OCI-LY7 (cell line): ENCODE measurements around the gene HDAC4. TPM values are rescaled to one million over a fixed set of nuclear protein-coding genes. Genes with fewer than 3 reads are reported as not detected.

Experiments used
- BruUV-seq: library from RNA; stranded (reverse); fragments of 400-500 nt; replicated peaks from 2 replicates; lab custom pipeline; 2021; lab: Mats Ljungman, UMichigan
- CTCF ChIA-PET: fragments of 300-600 bp; sonication (Branson Sonifier 250); formaldehyde crosslinking; loops from one replicate; lab custom pipeline; 2022; ENCODE audit warnings: antibody characterized with exemption; ENCODE audit not compliant: unreplicated experiment; lab: Charles Lee
- POLR2A ChIA-PET: fragments of 300-600 bp; sonication (Branson Sonifier 250); formaldehyde crosslinking; loops from one replicate; lab custom pipeline; 2022; ENCODE audit warnings: antibody characterized with exemption; lab: Charles Lee
- DNase-seq: peaks from one replicate; pipeline ENCODE4 v3.0.0-alpha.2; 2015; ENCODE audit warnings: low spot score
- H2AFZ ChIP-seq: fragments of 200-600 bp; sonication (generic), shearing (Covaris generic); 2 replicates; pipeline ENCODE4 v1.6.1; 2014; ENCODE audit warnings: mild to moderate bottlenecking, antibody characterized with exemption, low read length, moderate library complexity
- H3K27ac ChIP-seq: fragments of 200-600 bp; sonication (generic); 2 replicates; pipeline ENCODE4 v1.5.1; 2014; ENCODE audit warnings: mixed run types, low read depth, mild to moderate bottlenecking, moderate library complexity, low read length, inconsistent platforms; ENCODE audit not compliant: poor library complexity, severe bottlenecking
- H3K36me3 ChIP-seq: fragments of 200-600 bp; sonication (generic); 2 replicates; pipeline ENCODE4 v1.6.1; 2014; ENCODE audit warnings: mild to moderate bottlenecking, antibody characterized with exemption, low read length, moderate library complexity, mixed read lengths; ENCODE audit not compliant: insufficient read depth
- H3K4me1 ChIP-seq: fragments of 200-600 bp; sonication (generic); 2 replicates; pipeline ENCODE4 v1.5.1; 2014; ENCODE audit warnings: mild to moderate bottlenecking, low read length; ENCODE audit not compliant: insufficient read depth, poor library complexity, severe bottlenecking
- H3K4me2 ChIP-seq: fragments of 200-600 bp; sonication (generic); 2 replicates; pipeline ENCODE4 v1.6.1; 2014; ENCODE audit warnings: mild to moderate bottlenecking, low read length
- H3K4me3 ChIP-seq: fragments of 200-600 bp; sonication (generic); 2 replicates; pipeline ENCODE4 v1.5.1; 2014; ENCODE audit warnings: mild to moderate bottlenecking, low read depth, low read length; ENCODE audit not compliant: poor library complexity, severe bottlenecking
- H3K79me2 ChIP-seq: fragments of 200-600 bp; sonication (generic); 2 replicates; pipeline ENCODE4 v1.6.1; 2016; ENCODE audit warnings: low read depth, mild to moderate bottlenecking, low read length, moderate library complexity, mixed read lengths; ENCODE audit not compliant: insufficient read depth
- H3K9me2 ChIP-seq: fragments of 200-600 bp; sonication (generic); 2 replicates; pipeline ENCODE4 v1.6.1; 2016; ENCODE audit warnings: mild to moderate bottlenecking, low read length, mixed read lengths; ENCODE audit not compliant: insufficient read depth
- H3K9me3 ChIP-seq: fragments of 200-600 bp; sonication (generic); 2 replicates; pipeline ENCODE4 v1.6.1; 2014; ENCODE audit warnings: mild to moderate bottlenecking, mixed run types, low read length, mixed read lengths
- H4K20me1 ChIP-seq: fragments of 200-600 bp; sonication (generic); 2 replicates; pipeline ENCODE4 v1.6.1; 2014; ENCODE audit warnings: mild to moderate bottlenecking, antibody characterized with exemption, low read length, moderate library complexity, mixed read lengths; ENCODE audit not compliant: insufficient read depth
- EZH2phosphoT487 ChIP-seq: fragments of 200-600 bp; sonication (generic); IDR thresholded peaks from 2 replicates; pipeline ENCODE4 v1.6.1; 2018; ENCODE audit warnings: low read depth, borderline replicate concordance, mild to moderate bottlenecking, mixed run types, antibody characterized with exemption, low read length, moderate library complexity, mixed read lengths
- intact Hi-C: fragments of 100-400 bp; cut with micrococcal nuclease; formaldehyde crosslinking; loops from one replicate; pipeline ENCODE4 v1.10.0; 2022; ENCODE audit not compliant: unreplicated experiment
- total RNA-seq, 2 experiments: library from RNA; depleted of rRNA in 1 of 2; stranded (reverse); fragments of >200 nt in 1 of 2; shearing (Covaris generic) in 1 of 2; gene quantifications; 2 replicates each; pipeline ENCODE4 v1.2.3, GENCODE V29; 2014 to 2022
- TF ChIP-seq, protein P1 (sequence below): fragments of 200-600 bp; sonication (generic); conservative IDR thresholded peaks from 2 replicates; pipeline ENCODE4 v1.5.1; 2014; ENCODE audit warnings: mild to moderate bottlenecking, antibody characterized with exemption, low read length, moderate library complexity, mixed read lengths

Gene HDAC4
- total RNA-seq, 2 experiments from 2014 or later: 10.2 to 20.6 TPM

DNA sequence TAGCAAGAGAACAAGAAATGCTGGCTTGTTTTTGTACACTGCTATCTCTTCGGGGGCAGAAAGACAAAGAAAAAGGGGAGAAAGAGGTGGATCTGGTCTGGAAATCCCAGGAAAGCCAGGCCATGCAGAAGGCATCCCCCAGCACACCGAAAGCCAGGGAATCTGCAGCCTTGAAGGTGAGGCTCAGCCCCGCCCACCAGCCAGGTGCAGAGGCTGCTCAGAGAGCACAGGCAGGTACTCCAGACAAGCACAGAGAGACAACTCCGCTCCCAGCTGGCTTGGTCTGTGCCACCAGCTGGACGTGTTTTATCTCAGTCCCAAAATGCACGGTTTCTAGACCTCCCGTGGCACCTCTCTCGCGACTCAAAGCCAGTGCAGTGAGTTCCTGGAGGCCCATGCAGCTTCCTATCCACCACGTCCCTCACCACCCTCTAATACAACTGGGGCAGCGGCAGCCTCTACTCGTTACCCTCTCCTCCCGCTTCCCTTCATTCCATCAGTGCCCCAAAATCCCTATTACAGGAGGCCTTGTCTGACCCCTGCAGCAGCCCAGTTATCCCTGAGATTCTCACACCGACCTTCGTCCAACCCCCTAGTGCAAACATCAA is 62.8 kb downstream of the HDAC4 start:
- Histone ChIP-seq H3K36me3 (no peaks in the 10 kb centered on the region), H3K27ac (no peak overlapping the region), H3K9me2 (no peaks in the 10 kb centered on the region), H3K4me1 (no peaks in the 10 kb centered on the region), H3K79me2 (no peaks in the 10 kb centered on the region), H3K9me3 (no peaks in the 10 kb centered on the region), H2AFZ (no peak overlapping the region), H4K20me1 (no peaks in the 10 kb centered on the region), H3K4me2 (no peak overlapping the region), H3K4me3 (no peak overlapping the region)
- CTCF ChIA-PET: no interaction called here
- POLR2A ChIA-PET: no interaction called here
- intact Hi-C loops: no loop called here
- no peak for DNase-seq
- no peak for TF ChIP-seq EZH2phosphoT487
- TF ChIP-seq, protein P1, sequence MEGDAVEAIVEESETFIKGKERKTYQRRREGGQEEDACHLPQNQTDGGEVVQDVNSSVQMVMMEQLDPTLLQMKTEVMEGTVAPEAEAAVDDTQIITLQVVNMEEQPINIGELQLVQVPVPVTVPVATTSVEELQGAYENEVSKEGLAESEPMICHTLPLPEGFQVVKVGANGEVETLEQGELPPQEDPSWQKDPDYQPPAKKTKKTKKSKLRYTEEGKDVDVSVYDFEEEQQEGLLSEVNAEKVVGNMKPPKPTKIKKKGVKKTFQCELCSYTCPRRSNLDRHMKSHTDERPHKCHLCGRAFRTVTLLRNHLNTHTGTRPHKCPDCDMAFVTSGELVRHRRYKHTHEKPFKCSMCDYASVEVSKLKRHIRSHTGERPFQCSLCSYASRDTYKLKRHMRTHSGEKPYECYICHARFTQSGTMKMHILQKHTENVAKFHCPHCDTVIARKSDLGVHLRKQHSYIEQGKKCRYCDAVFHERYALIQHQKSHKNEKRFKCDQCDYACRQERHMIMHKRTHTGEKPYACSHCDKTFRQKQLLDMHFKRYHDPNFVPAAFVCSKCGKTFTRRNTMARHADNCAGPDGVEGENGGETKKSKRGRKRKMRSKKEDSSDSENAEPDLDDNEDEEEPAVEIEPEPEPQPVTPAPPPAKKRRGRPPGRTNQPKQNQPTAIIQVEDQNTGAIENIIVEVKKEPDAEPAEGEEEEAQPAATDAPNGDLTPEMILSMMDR: no peak
- no TSS peak for BruUV-seq

DNA sequence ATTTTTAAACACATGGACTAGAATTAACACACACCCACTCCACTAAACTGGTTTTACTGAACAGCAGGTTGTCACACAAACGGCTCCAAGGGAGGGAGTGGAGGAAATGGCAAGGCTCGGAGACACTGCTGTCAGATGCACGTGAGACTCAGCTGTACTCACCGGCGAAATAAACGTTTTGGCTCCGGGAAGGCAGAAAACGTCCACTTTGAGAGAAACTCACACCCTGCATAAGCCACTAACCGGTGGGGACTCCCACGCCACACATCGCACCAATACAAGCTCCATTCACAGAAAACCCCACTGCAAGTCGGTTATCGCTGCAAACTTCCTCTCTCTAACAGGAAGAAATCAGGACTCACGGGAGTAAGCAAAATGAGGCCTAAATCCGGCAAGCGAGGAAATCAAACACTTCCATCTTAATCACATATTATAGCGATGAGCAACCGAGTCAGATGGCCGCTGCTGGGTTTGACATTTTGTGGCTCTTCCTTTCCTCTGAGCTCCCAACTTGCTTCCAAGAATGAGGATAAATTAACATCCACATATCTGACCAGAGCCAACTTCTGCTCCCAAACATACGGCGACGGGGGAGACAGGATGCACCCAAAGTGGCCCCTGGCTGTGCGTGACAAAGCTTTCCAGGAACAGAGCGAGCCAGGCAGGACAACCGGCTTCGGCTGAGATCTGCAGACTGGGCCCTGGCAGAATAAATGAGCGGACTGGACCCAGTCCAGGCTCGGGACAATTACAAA is 63.5 kb downstream of the HDAC4 start:
- ChIA-PET CTCF (no interaction called here), POLR2A (no interaction called here)
- TF ChIP-seq, protein P1: no peak
- TF ChIP-seq EZH2phosphoT487: no peak
- no peaks in the 10 kb centered on the region for H3K36me3 ChIP-seq
- intact Hi-C loops: no loop called here
- H3K4me2 ChIP-seq: no peak overlapping the region
- no peak overlapping the region for H3K27ac ChIP-seq
- no peaks in the 10 kb centered on the region for H3K79me2 ChIP-seq
- H3K9me2 ChIP-seq: no peaks in the 10 kb centered on the region
- no peaks in the 10 kb centered on the region for H4K20me1 ChIP-seq
- no peak overlapping the region for H2AFZ ChIP-seq
- no peaks in the 10 kb centered on the region for H3K4me1 ChIP-seq
- DNase-seq: no peak
- BruUV-seq: no TSS peak
- H3K9me3 ChIP-seq: no peaks in the 10 kb centered on the region
- no peak overlapping the region for H3K4me3 ChIP-seq

DNA sequence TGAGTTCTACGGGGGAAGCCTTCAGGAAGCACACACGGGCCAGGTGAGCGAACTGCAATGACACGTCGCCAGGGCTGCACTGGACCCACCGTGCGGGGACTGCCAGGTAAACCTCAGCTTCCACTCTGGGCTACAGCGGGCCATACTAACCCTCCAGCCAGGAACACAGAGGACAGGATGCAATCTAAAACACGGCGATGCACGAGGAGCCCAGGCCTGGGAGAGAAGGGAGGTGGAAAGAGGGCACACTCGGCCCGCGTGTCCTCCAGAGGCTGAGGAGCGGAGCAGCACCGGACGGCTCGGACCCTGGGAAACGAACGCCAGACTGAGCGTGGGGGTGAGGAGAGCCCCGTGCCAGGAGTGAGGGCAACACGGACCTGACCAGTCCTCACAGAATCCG is 69.3 kb downstream of the HDAC4 start:
- CTCF ChIA-PET: no interaction called here
- Histone ChIP-seq H3K27ac (no peak overlapping the region), H3K4me1 (no peaks in the 10 kb centered on the region), H3K9me3 (no peaks in the 10 kb centered on the region), H3K4me2 (no peak overlapping the region), H4K20me1 (no peaks in the 10 kb centered on the region), H3K4me3 (no peak overlapping the region), H3K79me2 (no peaks in the 10 kb centered on the region), H3K9me2 (no peaks in the 10 kb centered on the region), H3K36me3 (no peaks in the 10 kb centered on the region), H2AFZ (no peak overlapping the region)
- no peak for TF ChIP-seq EZH2phosphoT487
- TF ChIP-seq, protein P1: no peak
- intact Hi-C loops: no loop called here
- no peak for DNase-seq
- POLR2A ChIA-PET: no interaction called here
- no TSS peak for BruUV-seq
